ENCODE measurements around the gene KCNMA1.

Gene KCNMA1

DNA sequence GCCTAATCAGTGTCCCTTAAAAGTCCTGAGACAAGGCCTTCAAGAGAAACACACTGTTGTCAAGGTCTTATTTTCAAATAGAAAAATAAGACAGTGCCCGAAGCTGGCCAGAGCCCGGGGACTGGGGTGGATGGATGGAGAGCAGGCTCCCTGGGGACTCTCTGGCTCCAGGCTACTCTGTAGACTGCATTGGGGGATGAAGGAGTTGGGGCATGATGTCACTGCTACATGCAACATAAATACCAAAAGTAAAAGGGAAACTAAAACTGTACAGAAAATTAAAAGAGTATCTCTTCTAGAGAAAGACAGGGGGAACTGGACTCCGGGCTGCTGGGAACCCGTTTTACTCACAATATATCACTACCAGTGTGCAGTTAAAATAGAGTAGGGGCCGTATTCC lies 629.8 kb downstream of the KCNMA1 start:
- TF ChIP-seq, protein P1, sequence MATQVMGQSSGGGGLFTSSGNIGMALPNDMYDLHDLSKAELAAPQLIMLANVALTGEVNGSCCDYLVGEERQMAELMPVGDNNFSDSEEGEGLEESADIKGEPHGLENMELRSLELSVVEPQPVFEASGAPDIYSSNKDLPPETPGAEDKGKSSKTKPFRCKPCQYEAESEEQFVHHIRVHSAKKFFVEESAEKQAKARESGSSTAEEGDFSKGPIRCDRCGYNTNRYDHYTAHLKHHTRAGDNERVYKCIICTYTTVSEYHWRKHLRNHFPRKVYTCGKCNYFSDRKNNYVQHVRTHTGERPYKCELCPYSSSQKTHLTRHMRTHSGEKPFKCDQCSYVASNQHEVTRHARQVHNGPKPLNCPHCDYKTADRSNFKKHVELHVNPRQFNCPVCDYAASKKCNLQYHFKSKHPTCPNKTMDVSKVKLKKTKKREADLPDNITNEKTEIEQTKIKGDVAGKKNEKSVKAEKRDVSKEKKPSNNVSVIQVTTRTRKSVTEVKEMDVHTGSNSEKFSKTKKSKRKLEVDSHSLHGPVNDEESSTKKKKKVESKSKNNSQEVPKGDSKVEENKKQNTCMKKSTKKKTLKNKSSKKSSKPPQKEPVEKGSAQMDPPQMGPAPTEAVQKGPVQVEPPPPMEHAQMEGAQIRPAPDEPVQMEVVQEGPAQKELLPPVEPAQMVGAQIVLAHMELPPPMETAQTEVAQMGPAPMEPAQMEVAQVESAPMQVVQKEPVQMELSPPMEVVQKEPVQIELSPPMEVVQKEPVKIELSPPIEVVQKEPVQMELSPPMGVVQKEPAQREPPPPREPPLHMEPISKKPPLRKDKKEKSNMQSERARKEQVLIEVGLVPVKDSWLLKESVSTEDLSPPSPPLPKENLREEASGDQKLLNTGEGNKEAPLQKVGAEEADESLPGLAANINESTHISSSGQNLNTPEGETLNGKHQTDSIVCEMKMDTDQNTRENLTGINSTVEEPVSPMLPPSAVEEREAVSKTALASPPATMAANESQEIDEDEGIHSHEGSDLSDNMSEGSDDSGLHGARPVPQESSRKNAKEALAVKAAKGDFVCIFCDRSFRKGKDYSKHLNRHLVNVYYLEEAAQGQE (IDR thresholded peaks at IDR 0.05; ENCODE audit: low read depth), result no peak
- TF ChIP-seq ZBTB7A (IDR thresholded peaks at IDR 0.05; ENCODE audit: low read depth), result no peak
- TF ChIP-seq CEBPB (IDR thresholded peaks at IDR 0.05), result no peak
- TF ChIP-seq RAD21 (IDR thresholded peaks at IDR 0.05; ENCODE audit: low read depth), result no peak
- TF ChIP-seq CREB1 (IDR thresholded peaks at IDR 0.05; ENCODE audit: low read depth), result no peak
- no peak for TF ChIP-seq MAX (IDR thresholded peaks at IDR 0.05)
- TF ChIP-seq TCF12 (IDR thresholded peaks at IDR 0.05; ENCODE audit: low read depth), result no peak
- TF ChIP-seq YY1 (IDR thresholded peaks at IDR 0.05; ENCODE audit: low read depth), result no peak
- TF ChIP-seq, protein P2, sequence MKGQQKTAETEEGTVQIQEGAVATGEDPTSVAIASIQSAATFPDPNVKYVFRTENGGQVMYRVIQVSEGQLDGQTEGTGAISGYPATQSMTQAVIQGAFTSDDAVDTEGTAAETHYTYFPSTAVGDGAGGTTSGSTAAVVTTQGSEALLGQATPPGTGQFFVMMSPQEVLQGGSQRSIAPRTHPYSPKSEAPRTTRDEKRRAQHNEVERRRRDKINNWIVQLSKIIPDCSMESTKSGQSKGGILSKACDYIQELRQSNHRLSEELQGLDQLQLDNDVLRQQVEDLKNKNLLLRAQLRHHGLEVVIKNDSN (IDR thresholded peaks at IDR 0.05), result no peak
- TF ChIP-seq EP300 (IDR thresholded peaks at IDR 0.05; ENCODE audit: borderline replicate concordance), result no peak
- TF ChIP-seq EGR1 (IDR thresholded peaks at IDR 0.05), result no peak
- TF ChIP-seq NFIC (IDR thresholded peaks at IDR 0.05), result no peak
- no peak for TF ChIP-seq TEAD4 (IDR thresholded peaks at IDR 0.05)
- TF ChIP-seq FOXM1 (IDR thresholded peaks at IDR 0.05; ENCODE audit: borderline replicate concordance, low read depth), result no peak
- no peak for TF ChIP-seq TAF1 (IDR thresholded peaks at IDR 0.05; ENCODE audit: low read depth)

- no peak for TF ChIP-seq CREB1 (IDR thresholded peaks at IDR 0.05; ENCODE audit: low read depth)
- no peak for TF ChIP-seq EP300 (IDR thresholded peaks at IDR 0.05; ENCODE audit: borderline replicate concordance)
- TF ChIP-seq RAD21 (IDR thresholded peaks at IDR 0.05; ENCODE audit: low read depth), result no peak
- no peak for TF ChIP-seq MAX (IDR thresholded peaks at IDR 0.05)
- TF ChIP-seq, protein P1 (IDR thresholded peaks at IDR 0.05; ENCODE audit: low read depth), result no peak
- no peak for TF ChIP-seq EGR1 (IDR thresholded peaks at IDR 0.05)
- TF ChIP-seq, protein P2 (IDR thresholded peaks at IDR 0.05), result no peak
- TF ChIP-seq CEBPB (IDR thresholded peaks at IDR 0.05), result no peak
- no peak for TF ChIP-seq TAF1 (IDR thresholded peaks at IDR 0.05; ENCODE audit: low read depth)
- TF ChIP-seq FOXM1 (IDR thresholded peaks at IDR 0.05; ENCODE audit: borderline replicate concordance, low read depth), result no peak
- TF ChIP-seq YY1 (IDR thresholded peaks at IDR 0.05; ENCODE audit: low read depth), result no peak
- no peak for TF ChIP-seq TCF12 (IDR thresholded peaks at IDR 0.05; ENCODE audit: low read depth)
- no peak for TF ChIP-seq ZBTB7A (IDR thresholded peaks at IDR 0.05; ENCODE audit: low read depth)
- TF ChIP-seq NFIC (IDR thresholded peaks at IDR 0.05), result no peak
- TF ChIP-seq TEAD4 (IDR thresholded peaks at IDR 0.05), result no peak
These were observed 630.6 kb downstream of the KCNMA1 start for GRCh38 chr10:77006836-77007511.

DNA sequence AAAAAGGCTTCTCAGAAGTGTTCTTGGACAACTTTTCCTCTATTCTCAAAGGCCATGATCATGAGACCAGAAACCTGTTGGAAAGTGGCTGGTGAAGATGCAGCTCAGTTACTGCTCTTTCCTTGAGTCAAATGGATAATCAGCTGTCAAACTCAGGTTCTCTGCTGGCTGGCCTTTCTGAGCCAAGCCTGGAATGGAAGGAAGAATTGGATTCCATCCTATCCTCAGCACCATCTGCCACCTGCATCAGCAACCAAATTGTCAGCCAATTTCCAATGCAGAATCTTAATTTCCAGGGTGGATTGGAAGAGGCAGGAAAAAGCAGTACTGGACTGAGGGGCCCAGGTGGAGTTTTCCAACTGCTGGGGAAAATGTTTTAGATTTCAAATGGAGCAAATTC lies 631.7 kb downstream of the KCNMA1 start:
- TF ChIP-seq YY1 (IDR thresholded peaks at IDR 0.05; ENCODE audit: low read depth) (no peak), TEAD4 (IDR thresholded peaks at IDR 0.05) (no peak), RAD21 (IDR thresholded peaks at IDR 0.05; ENCODE audit: low read depth) (no peak), EGR1 (IDR thresholded peaks at IDR 0.05) (no peak), TAF1 (IDR thresholded peaks at IDR 0.05; ENCODE audit: low read depth) (no peak), FOXM1 (IDR thresholded peaks at IDR 0.05; ENCODE audit: borderline replicate concordance, low read depth) (no peak), CEBPB (IDR thresholded peaks at IDR 0.05) (no peak), MAX (IDR thresholded peaks at IDR 0.05) (no peak), CREB1 (IDR thresholded peaks at IDR 0.05; ENCODE audit: low read depth) (no peak), EP300 (IDR thresholded peaks at IDR 0.05; ENCODE audit: borderline replicate concordance) (no peak), TCF12 (IDR thresholded peaks at IDR 0.05; ENCODE audit: low read depth) (no peak), ZBTB7A (IDR thresholded peaks at IDR 0.05; ENCODE audit: low read depth) (no peak), NFIC (IDR thresholded peaks at IDR 0.05) (no peak)
- TF ChIP-seq, protein P1 (IDR thresholded peaks at IDR 0.05; ENCODE audit: low read depth), result no peak
- TF ChIP-seq, protein P2 (IDR thresholded peaks at IDR 0.05), result no peak

Data from Ishikawa (cell line).